Gastroesophageal sphincter (tissue), 4 donors: ENCODE measurements around the gene GDAP1L1. TPM values are rescaled to one million over a fixed set of nuclear protein-coding genes. Genes with fewer than 3 reads are reported as not detected.

Source experiments
- ATAC-seq: fragments of 150-250 bp; one replicate; pipeline ENCODE4 v1.9.1; 2016; ENCODE audit warnings: mild to moderate bottlenecking, moderate library complexity
- H3K27ac ChIP-seq, 4 donors: fragments of 200-600 bp; sonication (generic) in 3 of 4; 1 replicate in 3 of 4; 2 replicates in 1 of 4; pipeline ENCODE4 v1.5.1; 2016 to 2019
- H3K27me3 ChIP-seq: fragments of 200-600 bp; sonication (generic); one replicate; pipeline ENCODE4 v1.5.1; 2019
- H3K36me3 ChIP-seq, 2 donors: fragments of 200-600 bp; sonication (generic); one replicate each; pipeline ENCODE4 v1.5.1; 2019; ENCODE audit warnings: control low read depth in 1 of 2
- H3K4me1 ChIP-seq, 3 donors: fragments of 200-600 bp; sonication (generic); 1 replicate in 2 of 3; 2 replicates in 1 of 3; pipeline ENCODE4 v1.5.1; 2016 to 2019; ENCODE audit warnings: control low read depth in 2 of 3
- H3K4me3 ChIP-seq, 2 donors: fragments of 200-600 bp; sonication (generic); one replicate each; pipeline ENCODE4 v1.5.1; 2019; ENCODE audit warnings: mild to moderate bottlenecking in 1 of 2, moderate library complexity in 1 of 2
- H3K9me3 ChIP-seq, 3 donors: fragments of 200-600 bp; sonication (generic); one replicate each; pipeline ENCODE4 v1.5.1; 2017 to 2019; ENCODE audit warnings: control low read depth in 2 of 3
- CTCF ChIP-seq, 4 experiments: fragments of 200-600 bp in 2 of 4; fragments of 450-650 bp in 2 of 4; sonication (generic) in 1 of 4; IDR thresholded peaks; one replicate each; pipeline ENCODE4 v1.5.1; 2017 to 2019; ENCODE audit warnings: antibody characterized with exemption in 4 of 4, mild to moderate bottlenecking in 2 of 4, moderate library complexity in 2 of 4
- EP300 ChIP-seq: sonication (generic); formaldehyde crosslinking; IDR thresholded peaks from one replicate; pipeline ENCODE4 v1.6.1; 2017; ENCODE audit warnings: antibody characterized with exemption, mild to moderate bottlenecking
- POLR2A ChIP-seq, 2 donors: fragments of 450-650 bp; IDR thresholded peaks; one replicate each; pipeline ENCODE4 v1.6.1; 2017; ENCODE audit warnings: antibody characterized with exemption in 2 of 2, mild to moderate bottlenecking in 2 of 2, moderate library complexity in 1 of 2
- POLR2AphosphoS5 ChIP-seq: sonication (generic); formaldehyde crosslinking; IDR thresholded peaks from one replicate; pipeline ENCODE4 v1.6.1; 2017; ENCODE audit warnings: antibody characterized with exemption
- WGBS, 2 donors: methylation state at CpG; one replicate each; pipeline ENCODE4 v1.1.5; 2018; ENCODE audit warnings: low coverage in 1 of 2; 5-methylcytosine and 5-hydroxymethylcytosine counted together
- total RNA-seq, 4 donors: library from RNA; depleted of rRNA; stranded (reverse); fragments of >200 nt; gene quantifications; one replicate each; pipeline ENCODE4 v1.1.0, GENCODE V29; 2016

GDAP1L1 gene
- total RNA-seq, 4 donors from 2014 or later = 0.67 TPM; not detected in 3

- 74 to 81% methylated on average over 3 to 9 of the region's 11 CpGs for WGBS, 2 donors
- no peak overlapping the region for H3K4me3 ChIP-seq
- peaks cover 0 to 21% of the 10 kb centered on the region in 2 donors for H3K36me3 ChIP-seq
- no peak for TF ChIP-seq CTCF (IDR thresholded peaks at IDR 0.05)
- TF ChIP-seq POLR2AphosphoS5 = no peak
- TF ChIP-seq POLR2A (IDR thresholded peaks at IDR 0.05) = no peak
- TF ChIP-seq EP300 = no peak
- no peak overlapping the region for H3K27ac ChIP-seq
- H3K27me3 ChIP-seq = no peaks in the 10 kb centered on the region
- H3K9me3 ChIP-seq = no peaks in the 10 kb centered on the region
- ATAC-seq = no peak
- no peaks in the 10 kb centered on the region for H3K4me1 ChIP-seq
Measured at GRCh38 chr20:44274303-44275017, 27.4 kb downstream of the GDAP1L1 start.

GRCh38 chr20:44279228-44279627 lies 32.1 kb downstream of the GDAP1L1 start:
- no peak overlapping the region for H3K27ac ChIP-seq
- H3K27me3 ChIP-seq = no peaks in the 10 kb centered on the region
- no peak overlapping the region for H3K4me3 ChIP-seq
- no peak for ATAC-seq
- no peaks in the 10 kb centered on the region for H3K4me1 ChIP-seq
- TF ChIP-seq POLR2A (IDR thresholded peaks at IDR 0.05) (no peak), CTCF (IDR thresholded peaks at IDR 0.05) (no peak), EP300 (no peak), POLR2AphosphoS5 (no peak)
- H3K36me3 ChIP-seq = no peaks in the 10 kb centered on the region
- no peaks in the 10 kb centered on the region for H3K9me3 ChIP-seq
- 82 to 85% methylated on average over 3 to 9 of the region's 11 CpGs for WGBS, 2 donors

- Histone ChIP-seq H3K9me3 (no peaks in the 10 kb centered on the region), H3K4me1 (no peaks in the 10 kb centered on the region), H3K27me3 (no peaks in the 10 kb centered on the region), H3K36me3 (no peaks in the 10 kb centered on the region), H3K4me3 (no peak overlapping the region), H3K27ac (no peak overlapping the region)
- no peak for TF ChIP-seq EP300
- TF ChIP-seq POLR2AphosphoS5 = no peak
- no peak for TF ChIP-seq CTCF (IDR thresholded peaks at IDR 0.05)
- TF ChIP-seq POLR2A (IDR thresholded peaks at IDR 0.05) = no peak
- WGBS, 2 donors = no CpG with 5 or more reads among the region's 2 CpGs
- no peak for ATAC-seq
Measured at GRCh38 chr20:44280387-44280786, 33.3 kb downstream of the GDAP1L1 start.

GRCh38 chr20:44282192-44282591 lies 35.1 kb downstream of the GDAP1L1 start:
- no peak for ATAC-seq
- no peak overlapping the region for H3K27ac ChIP-seq
- no peak for TF ChIP-seq CTCF (IDR thresholded peaks at IDR 0.05)
- no peak for TF ChIP-seq POLR2AphosphoS5
- TF ChIP-seq POLR2A (IDR thresholded peaks at IDR 0.05) = no peak
- TF ChIP-seq EP300 = no peak
- no peaks in the 10 kb centered on the region for H3K27me3 ChIP-seq
- WGBS, 2 donors = 83 to 100% methylated on average over 1 to 2 of the region's 3 CpGs
- H3K4me3 ChIP-seq = no peak overlapping the region
- no peaks in the 10 kb centered on the region for H3K4me1 ChIP-seq
- H3K36me3 ChIP-seq = no peaks in the 10 kb centered on the region
- H3K9me3 ChIP-seq = no peaks in the 10 kb centered on the region

GRCh38 chr20:44284032-44284431 lies 36.9 kb downstream of the GDAP1L1 start:
- WGBS, 2 donors = 90 to 100% methylated on average over 1 of the region's 1 CpG
- no peak overlapping the region for H3K27ac ChIP-seq
- ATAC-seq = no peak

More at GRCh38 chr20:44284032-44284431, 36.9 kb downstream of the GDAP1L1 start:
- no peak overlapping the region for H3K4me3 ChIP-seq
- no peaks in the 10 kb centered on the region for H3K27me3 ChIP-seq
- no peaks in the 10 kb centered on the region for H3K4me1 ChIP-seq
- peaks cover 0 to under 1% of the 10 kb centered on the region in 2 donors for H3K36me3 ChIP-seq
- TF ChIP-seq EP300 (no peak), CTCF (IDR thresholded peaks at IDR 0.05) (no peak), POLR2AphosphoS5 (no peak), POLR2A (IDR thresholded peaks at IDR 0.05) (no peak)
- H3K9me3 ChIP-seq = no peaks in the 10 kb centered on the region
